Right atrium auricular region (tissue), 2 donors: Measurements from ENCODE around the gene ANP32E. TPM values are rescaled to one million over a fixed set of nuclear protein-coding genes. Genes with fewer than 3 reads are reported as not detected.

Experiments
- DNase-seq: peaks from one replicate; pipeline ENCODE4 v3.0.0-alpha.2; 2019; ENCODE audit warnings: low spot score
- H3K27ac ChIP-seq, 2 donors: fragments of 200-600 bp; sonication (generic); 1 replicate in 1 of 2; 2 replicates in 1 of 2; pipeline ENCODE4 v1.5.1; 2016 to 2019
- H3K27me3 ChIP-seq, 2 donors: fragments of 200-600 bp; sonication (generic); one replicate each; pipeline versions ENCODE4 v1.5.1 to v1.6.0; 2017 to 2019
- H3K36me3 ChIP-seq: fragments of 200-600 bp; sonication (generic); one replicate; pipeline ENCODE4 v1.5.1; 2016
- H3K4me1 ChIP-seq, 2 donors: fragments of 200-600 bp; sonication (generic); one replicate each; pipeline versions ENCODE4 v1.5.1 to v1.6.0; 2017 to 2019
- H3K4me3 ChIP-seq, 2 donors: fragments of 200-600 bp; sonication (generic); 1 replicate in 1 of 2; 2 replicates in 1 of 2; pipeline ENCODE4 v1.5.1; 2017 to 2019; ENCODE audit warnings: mild to moderate bottlenecking in 1 of 2, moderate library complexity in 1 of 2
- H3K9me3 ChIP-seq, 2 donors: fragments of 200-600 bp; sonication (generic); one replicate each; pipeline ENCODE4 v1.5.1; 2019
- CTCF ChIP-seq, 2 donors: fragments of 200-600 bp; sonication (generic); IDR thresholded peaks; one replicate each; pipeline ENCODE4 v1.5.1; 2019; ENCODE audit warnings: antibody characterized with exemption in 2 of 2
- total RNA-seq, 2 donors: library from RNA; depleted of rRNA; stranded (reverse); fragments of >200 nt; gene quantifications; one replicate each; pipeline ENCODE4 v1.1.0, GENCODE V29; 2016

ANP32E gene
- total RNA-seq, 2 donors from 2014 or later, result 19.0 to 24.5 TPM

GRCh38 chr1:150259758-150260669 lies 24.1 kb upstream of the ANP32E start:
- DNase-seq, result no peak
- Histone ChIP-seq H3K4me3 (peak overlapping the region in 1 of 2 donors; percentile 8), H3K27me3 (no peaks in the 10 kb centered on the region), H3K4me1 (peaks cover 0 to 40% of the 10 kb centered on the region in 2 donors), H3K9me3 (no peaks in the 10 kb centered on the region), H3K36me3 (peaks cover 11% of the 10 kb centered on the region), H3K27ac (peak overlapping the region; percentile 70 to 78)
- TF ChIP-seq CTCF (IDR thresholded peaks at IDR 0.05), result no peak

DNA sequence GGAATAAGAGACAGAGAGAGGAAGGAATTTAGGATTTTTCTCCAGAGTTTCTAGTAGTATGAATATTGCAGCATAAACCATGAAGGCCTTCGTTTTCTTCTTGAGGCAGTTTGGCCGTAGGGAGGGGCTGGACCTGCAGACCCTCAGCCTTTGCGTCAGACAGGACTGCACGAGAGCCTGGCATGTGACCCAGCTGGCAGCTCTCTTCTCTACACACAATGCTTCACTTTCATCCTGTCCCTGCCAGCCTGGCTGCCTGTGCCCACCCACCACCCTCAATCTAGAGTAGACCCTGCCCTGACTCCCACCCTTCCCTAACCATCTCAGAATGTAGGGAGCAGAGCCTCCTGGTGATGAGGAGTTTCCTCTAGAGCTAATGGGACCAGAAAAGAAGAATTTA lies 23.3 kb upstream of the ANP32E start:
- TF ChIP-seq CTCF (IDR thresholded peaks at IDR 0.05), result no peak
- peak overlapping the region; percentile 70 to 78 for H3K27ac ChIP-seq
- H3K9me3 ChIP-seq, result no peaks in the 10 kb centered on the region
- no peaks in the 10 kb centered on the region for H3K27me3 ChIP-seq
- peaks cover 0 to 40% of the 10 kb centered on the region in 2 donors for H3K4me1 ChIP-seq
- DNase-seq, result no peak
- H3K36me3 ChIP-seq, result peaks cover 3% of the 10 kb centered on the region
- H3K4me3 ChIP-seq, result no peak overlapping the region

DNA sequence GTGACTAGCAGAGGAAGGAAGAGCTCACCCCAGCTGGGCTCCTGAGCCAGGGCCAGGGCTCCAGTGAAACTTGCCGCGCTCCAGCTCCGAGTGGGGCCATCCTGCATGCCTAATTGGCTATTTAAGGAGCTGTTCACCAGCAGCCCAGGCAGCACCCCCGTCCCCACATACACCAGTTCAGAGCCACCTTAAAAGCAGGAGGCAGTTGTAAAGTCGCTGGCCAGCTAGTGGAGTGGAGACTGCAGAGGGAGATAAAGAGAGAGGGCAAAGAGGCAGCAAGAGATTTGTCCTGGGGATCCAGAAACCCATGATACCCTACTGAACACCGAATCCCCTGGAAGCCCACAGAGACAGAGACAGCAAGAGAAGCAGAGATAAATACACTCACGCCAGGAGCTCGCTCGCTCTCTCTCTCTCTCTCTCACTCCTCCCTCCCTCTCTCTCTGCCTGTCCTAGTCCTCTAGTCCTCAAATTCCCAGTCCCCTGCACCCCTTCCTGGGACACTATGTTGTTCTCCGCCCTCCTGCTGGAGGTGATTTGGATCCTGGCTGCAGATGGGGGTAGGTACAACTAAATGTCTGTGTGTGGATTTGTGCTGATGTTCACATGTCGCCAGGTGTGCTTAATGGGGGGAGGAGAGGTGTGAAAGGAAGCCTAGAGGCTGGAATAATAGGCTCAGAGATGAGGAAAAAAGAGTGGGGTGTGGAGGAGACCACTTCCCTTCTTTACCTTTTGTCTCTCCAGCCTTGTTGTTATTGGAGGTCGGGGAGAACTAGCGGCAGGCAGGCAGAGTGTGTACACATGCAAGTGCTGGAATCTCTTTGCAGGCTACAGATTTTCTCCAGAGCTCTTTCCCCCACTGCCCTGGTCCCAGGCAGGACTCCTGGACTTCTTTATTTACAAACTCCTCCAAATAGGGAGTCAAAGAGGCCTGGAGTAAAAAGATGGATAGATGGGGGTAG lies 22.0 kb upstream of the ANP32E start, which contains the start of gene CA14:
CA14 (plus strand) TSS at position 151 of the 962 bp plus-strand sequence; CDS start at position 506, 355 bp downstream.
- Histone ChIP-seq H3K36me3 (no peaks in the 10 kb centered on the region), H3K4me1 (peaks cover 0 to 40% of the 10 kb centered on the region in 2 donors), H3K9me3 (no peaks in the 10 kb centered on the region), H3K4me3 (peak within 1 kb of the TSS; percentile 3 to 15), H3K27me3 (no peaks in the 10 kb centered on the region), H3K27ac (peak within 1 kb of the TSS; percentile 73 to 78)
- DNase-seq, result no peak
- TF ChIP-seq CTCF (IDR thresholded peaks at IDR 0.05), result no peak

GRCh38 chr1:150256554-150257341 lies 20.8 kb upstream of the ANP32E start:
- Histone ChIP-seq H3K27ac (peak overlapping the region; percentile 73 to 78), H3K4me3 (peak overlapping the region in 1 of 2 donors; percentile 44), H3K27me3 (no peaks in the 10 kb centered on the region), H3K4me1 (peaks cover 0 to 40% of the 10 kb centered on the region in 2 donors), H3K9me3 (no peaks in the 10 kb centered on the region), H3K36me3 (no peaks in the 10 kb centered on the region)
- no peak for DNase-seq
- no peak for TF ChIP-seq CTCF (IDR thresholded peaks at IDR 0.05)

DNA sequence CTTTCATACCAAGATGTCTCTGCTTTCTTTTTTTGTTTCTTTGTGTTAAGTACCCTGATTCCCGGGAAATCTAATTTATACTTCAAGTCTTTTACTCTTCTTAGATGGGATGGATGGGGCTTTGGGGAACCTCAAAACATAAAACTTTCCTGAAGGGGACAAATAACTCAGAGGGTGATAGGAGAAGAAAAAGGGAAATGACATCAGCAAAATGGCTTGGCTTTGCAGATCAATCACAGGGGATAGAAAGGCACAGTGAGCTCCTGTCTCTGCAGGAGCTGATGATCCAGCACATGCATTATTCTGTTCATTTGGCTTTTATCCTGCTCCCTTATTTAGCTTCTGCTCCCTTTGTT lies 20.3 kb upstream of the ANP32E start:
- peak overlapping the region; percentile 48 to 73 for H3K27ac ChIP-seq
- no peaks in the 10 kb centered on the region for H3K27me3 ChIP-seq
- DNase-seq, result no peak
- H3K4me1 ChIP-seq, result peaks cover 0 to 40% of the 10 kb centered on the region in 2 donors
- TF ChIP-seq CTCF (IDR thresholded peaks at IDR 0.05), result no peak
- H3K9me3 ChIP-seq, result no peaks in the 10 kb centered on the region
- H3K36me3 ChIP-seq, result no peaks in the 10 kb centered on the region
- H3K4me3 ChIP-seq, result peak overlapping the region in 1 of 2 donors; percentile 44
